ENCODE data around the gene PLEK2. TPM values are rescaled to one million over a fixed set of nuclear protein-coding genes. Genes with fewer than 3 reads are reported as not detected.
"Not testable (repeated sequence)": the region's sequence is repeated elsewhere in the genome, so short reads cannot be mapped to it uniquely, and the experiment has no call there.

The PLEK2 gene
- total RNA-seq, 1 experiment from 2014 or later = 1.3 TPM

- DNase-seq (ENCODE audit: low spot score) = no peak
- in situ Hi-C loops (cut with HindIII; ENCODE audit: low sequenced_read_pairs) = no loop called here
Measured at GRCh38 chr14:67410313-67410712, 1.7 kb downstream of the PLEK2 start.

DNA sequence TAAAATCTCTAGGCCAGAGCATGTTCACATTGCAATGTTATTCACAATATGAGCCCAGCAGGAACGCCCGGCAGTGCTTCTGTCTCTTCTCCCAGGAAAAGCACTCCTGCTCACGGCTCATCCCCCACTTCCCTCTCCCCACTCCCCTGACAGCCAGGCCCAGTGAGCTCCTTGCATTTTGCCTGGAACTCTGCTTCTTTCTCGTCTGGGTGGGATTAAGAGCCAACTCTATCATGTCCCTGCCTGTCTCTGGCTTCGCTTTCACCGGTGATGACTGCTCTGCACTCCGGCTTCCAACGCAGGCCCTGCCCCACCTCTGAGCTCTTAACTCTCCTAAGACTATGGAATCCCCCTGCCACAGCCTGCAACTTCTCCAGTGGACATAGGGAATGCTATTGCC lies 2.5 kb downstream of the PLEK2 start:
- no peak for DNase-seq (ENCODE audit: low spot score)
- in situ Hi-C loops (cut with HindIII; ENCODE audit: low sequenced_read_pairs) = no loop called here

DNA sequence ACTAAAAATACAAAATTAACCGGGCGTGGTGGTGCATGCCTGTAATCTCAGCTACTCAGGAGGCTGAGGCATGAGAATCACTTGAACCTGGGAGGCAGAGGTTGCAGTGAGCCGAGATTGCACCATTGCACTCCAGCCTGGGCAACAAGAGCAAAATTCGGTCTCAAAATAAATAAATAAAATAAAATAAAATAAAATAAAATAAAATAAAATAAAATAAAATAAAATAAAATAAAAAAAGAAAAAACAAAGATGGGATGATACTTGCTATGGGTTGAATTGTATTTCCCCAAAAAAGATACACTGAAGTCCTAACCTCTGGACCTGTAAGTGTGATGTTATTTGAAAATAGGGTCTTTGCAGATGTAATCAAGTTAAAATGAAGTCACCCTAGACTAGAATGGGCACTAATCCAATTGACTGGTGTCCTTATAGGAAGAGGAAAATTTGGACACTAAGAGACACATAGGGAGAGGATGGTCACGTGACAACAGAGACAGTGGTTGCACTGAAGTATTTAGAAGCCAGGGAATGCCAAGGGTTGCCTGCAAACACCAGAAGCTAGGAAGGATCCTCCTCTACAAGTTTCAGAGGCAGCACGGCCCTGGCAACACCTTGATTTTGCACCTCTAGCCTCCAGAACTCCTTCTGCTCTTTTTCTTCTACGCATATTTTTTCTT lies 3.7 kb downstream of the PLEK2 start:
- in situ Hi-C loops (cut with HindIII; ENCODE audit: low sequenced_read_pairs); DNase-seq (ENCODE audit: low spot score): not testable (repeated sequence)

DNA sequence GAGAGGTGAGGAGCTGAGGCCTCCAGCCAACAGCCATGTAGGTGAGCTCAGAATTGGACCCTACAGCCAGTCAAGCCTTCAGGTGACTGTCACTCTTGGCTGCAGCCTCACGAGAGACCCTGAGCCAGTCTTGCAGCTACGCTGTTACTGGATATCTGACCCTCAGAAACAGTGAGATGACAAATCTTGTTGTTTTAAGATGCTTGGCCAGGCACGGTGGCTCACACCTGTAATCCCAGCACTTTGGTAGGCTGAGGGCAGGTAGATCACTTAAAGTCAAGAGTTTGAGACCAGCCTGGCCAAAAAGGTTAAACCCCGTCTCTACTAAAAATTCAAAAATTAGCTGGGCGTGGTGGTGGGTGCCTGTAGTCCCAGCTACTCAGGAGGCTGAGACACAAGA lies 6.2 kb downstream of the PLEK2 start:
- in situ Hi-C loops (cut with HindIII; ENCODE audit: low sequenced_read_pairs) = no loop called here
- DNase-seq (ENCODE audit: low spot score) = no peak

- in situ Hi-C loops (cut with HindIII; ENCODE audit: low sequenced_read_pairs) = no loop called here
- DNase-seq (ENCODE audit: low spot score) = no peak
Measured at GRCh38 chr14:67400434-67400833, 11.5 kb downstream of the PLEK2 start.

DNA sequence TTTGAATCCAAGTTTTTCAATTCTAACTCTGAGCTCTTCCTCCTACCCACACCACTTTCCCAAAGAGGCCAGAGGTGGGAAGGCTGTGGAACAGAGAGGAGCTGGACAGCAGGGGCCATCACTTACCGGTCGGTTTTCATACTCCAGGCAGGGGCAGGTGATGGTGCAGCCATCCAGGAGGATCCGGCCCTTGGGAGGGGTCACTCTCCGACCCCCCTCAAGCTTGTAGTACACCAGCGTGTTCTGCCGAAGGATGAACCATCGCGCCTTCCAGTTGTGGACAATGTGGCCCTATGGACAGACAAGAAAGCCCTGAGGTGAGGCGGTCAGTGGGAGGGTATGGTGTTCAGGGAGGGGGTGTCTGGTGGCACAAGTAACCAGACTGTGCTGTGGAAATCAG lies 14.4 kb downstream of the PLEK2 start:
- DNase-seq (ENCODE audit: low spot score) = no peak
- in situ Hi-C loops (cut with HindIII; ENCODE audit: low sequenced_read_pairs) = no loop called here

GRCh38 chr14:67396381-67396970 lies 15.5 kb downstream of the PLEK2 start:
- DNase-seq (ENCODE audit: low spot score) = no peak
- in situ Hi-C loops (cut with HindIII; ENCODE audit: low sequenced_read_pairs) = no loop called here

GRCh38 chr14:67395876-67396189 lies 16.1 kb downstream of the PLEK2 start:
- in situ Hi-C loops (cut with HindIII; ENCODE audit: low sequenced_read_pairs) = no loop called here
- no peak for DNase-seq (ENCODE audit: low spot score)

DNA sequence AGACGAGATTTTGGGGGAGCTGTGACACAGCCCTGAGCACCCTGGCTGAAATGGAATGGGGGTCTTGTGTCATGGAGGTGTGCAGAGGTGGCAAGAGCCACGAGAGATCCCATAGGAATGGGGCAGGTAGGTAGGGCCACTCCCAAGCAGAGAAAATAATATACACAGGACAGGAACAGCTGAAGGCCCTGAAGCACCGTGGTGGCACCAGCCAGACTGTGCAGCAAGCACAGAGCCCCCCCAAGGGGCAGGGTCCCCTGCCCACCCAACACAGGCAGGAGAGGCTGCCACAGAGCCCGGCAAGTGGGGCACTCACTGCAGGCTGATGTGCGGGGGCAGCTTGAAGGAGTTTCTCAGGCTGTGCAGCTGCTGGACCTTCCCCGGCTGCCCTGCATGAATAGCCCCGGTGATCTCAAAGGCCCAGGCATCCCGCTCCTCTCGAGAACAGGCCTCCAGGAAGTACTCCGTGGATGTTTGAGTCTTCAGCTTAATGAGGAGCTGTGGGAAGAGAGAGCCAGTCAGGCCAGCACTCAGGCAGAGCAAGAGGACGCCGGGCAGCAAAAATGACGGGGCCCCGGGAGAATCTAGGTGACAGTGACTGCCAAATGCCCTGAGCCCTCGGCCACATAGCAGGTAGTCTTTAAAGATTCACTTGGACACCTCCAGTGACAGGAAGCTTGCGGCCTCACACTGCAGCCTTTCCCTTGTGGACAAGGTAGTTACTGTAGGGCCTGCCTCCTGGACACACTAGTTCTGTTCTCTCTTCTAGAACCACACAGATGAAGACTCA lies 16.7 kb downstream of the PLEK2 start:
- in situ Hi-C loops (cut with HindIII; ENCODE audit: low sequenced_read_pairs) = no loop called here
- no peak for DNase-seq (ENCODE audit: low spot score)

GRCh38 chr14:67393689-67394088 lies 18.3 kb downstream of the PLEK2 start:
- in situ Hi-C loops (cut with HindIII; ENCODE audit: low sequenced_read_pairs) = no loop called here
- DNase-seq (ENCODE audit: low spot score) = no peak

DNA sequence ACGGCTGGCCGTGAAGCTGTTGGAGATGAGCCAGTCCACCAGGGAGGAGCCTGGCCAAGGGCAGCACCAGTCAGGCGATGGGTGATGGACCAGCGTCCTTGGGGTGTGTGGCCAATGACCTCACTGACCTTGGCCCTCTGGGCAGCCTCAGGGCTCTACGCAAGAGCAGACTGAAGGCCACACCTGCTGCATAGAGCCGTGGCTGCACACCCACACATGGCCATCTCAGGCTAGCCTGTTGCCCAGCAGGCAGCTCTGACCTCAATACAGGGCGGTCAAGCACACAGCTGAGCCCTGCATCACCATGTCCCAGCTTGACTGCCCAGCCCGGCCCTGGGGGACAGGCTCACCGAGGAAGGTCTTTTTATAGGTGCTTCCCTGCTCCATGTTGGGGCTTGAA lies 19.2 kb downstream of the PLEK2 start:
- DNase-seq (ENCODE audit: low spot score) = no peak
- in situ Hi-C loops (cut with HindIII; ENCODE audit: low sequenced_read_pairs) = no loop called here

- in situ Hi-C loops (cut with HindIII; ENCODE audit: low sequenced_read_pairs) = no loop called here
- no peak for DNase-seq (ENCODE audit: low spot score)
Measured at GRCh38 chr14:67392123-67392522, 19.8 kb downstream of the PLEK2 start.

- in situ Hi-C loops (cut with HindIII; ENCODE audit: low sequenced_read_pairs) = no loop called here
- DNase-seq (ENCODE audit: low spot score) = no peak
Measured at GRCh38 chr14:67391268-67391667, 20.7 kb downstream of the PLEK2 start.

GRCh38 chr14:67389811-67390534 lies 22.0 kb downstream of the PLEK2 start:
- in situ Hi-C loops (cut with HindIII; ENCODE audit: low sequenced_read_pairs) = no loop called here

GRCh38 chr14:67389275-67389674 lies 22.7 kb downstream of the PLEK2 start:
- in situ Hi-C loops (cut with HindIII; ENCODE audit: low sequenced_read_pairs) = no loop called here

More at GRCh38 chr14:67389811-67390534, 22.0 kb downstream of the PLEK2 start:
- no peak for DNase-seq (ENCODE audit: low spot score)

GRCh38 chr14:67387195-67387594 lies 24.8 kb downstream of the PLEK2 start:
- in situ Hi-C loops (cut with HindIII; ENCODE audit: low sequenced_read_pairs) = no loop called here
- no peak for DNase-seq (ENCODE audit: low spot score)

More at GRCh38 chr14:67389275-67389674, 22.7 kb downstream of the PLEK2 start:
- DNase-seq (ENCODE audit: low spot score) = no peak

- no peak for DNase-seq (ENCODE audit: low spot score)
- in situ Hi-C loops (cut with HindIII; ENCODE audit: low sequenced_read_pairs) = no loop called here
Measured at GRCh38 chr14:67385618-67386017, 26.3 kb downstream of the PLEK2 start.

DNA sequence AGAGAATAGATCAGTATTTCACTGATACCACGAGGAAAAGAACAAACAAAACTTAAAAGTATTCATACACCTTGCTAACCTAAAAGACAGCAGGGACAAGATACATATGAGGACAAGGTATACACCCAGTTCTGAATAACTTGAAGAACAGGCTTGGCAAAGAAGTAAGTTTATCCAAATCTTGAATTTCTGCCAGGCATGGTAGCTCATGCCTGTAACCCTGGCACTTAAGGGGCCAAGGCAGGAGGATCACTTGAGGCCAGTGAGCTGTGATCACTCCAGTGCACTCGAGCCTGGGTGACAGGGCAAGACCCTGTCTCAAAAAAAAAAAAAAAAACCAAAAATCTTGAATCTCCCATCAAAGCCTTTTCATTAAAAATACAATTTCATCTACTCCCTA lies 26.8 kb downstream of the PLEK2 start:
- in situ Hi-C loops (cut with HindIII; ENCODE audit: low sequenced_read_pairs) = no loop called here
- no peak for DNase-seq (ENCODE audit: low spot score)

- in situ Hi-C loops (cut with HindIII; ENCODE audit: low sequenced_read_pairs) = no loop called here
Measured at GRCh38 chr14:67377916-67378315, 34.0 kb downstream of the PLEK2 start.

DNA sequence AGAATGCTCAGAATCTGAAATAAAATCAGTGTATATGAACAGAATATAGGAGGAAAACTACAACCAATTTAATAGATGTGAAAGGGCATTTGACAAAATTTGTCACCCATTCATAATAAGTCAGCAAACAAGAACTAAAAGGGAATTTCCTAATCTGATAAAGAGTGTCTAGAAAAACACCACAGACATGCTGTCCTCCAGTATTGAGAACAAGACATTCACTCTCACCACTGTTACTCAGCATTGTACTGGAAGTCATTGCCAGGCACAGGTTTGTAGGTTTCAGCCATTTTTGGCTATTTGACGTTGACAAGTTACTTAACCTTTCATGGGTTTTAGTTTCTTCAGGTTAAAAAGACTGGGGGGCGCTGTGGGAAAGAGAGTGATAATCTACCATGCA lies 38.6 kb downstream of the PLEK2 start:
- no peak for DNase-seq (ENCODE audit: low spot score)
- in situ Hi-C loops (cut with HindIII; ENCODE audit: low sequenced_read_pairs) = no loop called here

More at GRCh38 chr14:67377916-67378315, 34.0 kb downstream of the PLEK2 start:
- no peak for DNase-seq (ENCODE audit: low spot score)
